Colon (tissue), 2 donors: Measurements from ENCODE around the gene DCAF6.

Experiments
- FAIRE-seq: peaks from 2 replicates; lab custom pipeline; 2012; peaks lifted over from hg19 to GRCh38; lab: Jason Lieb, UNC
- donor health status: control.
- donor health status: control.

The DCAF6 gene

DNA sequence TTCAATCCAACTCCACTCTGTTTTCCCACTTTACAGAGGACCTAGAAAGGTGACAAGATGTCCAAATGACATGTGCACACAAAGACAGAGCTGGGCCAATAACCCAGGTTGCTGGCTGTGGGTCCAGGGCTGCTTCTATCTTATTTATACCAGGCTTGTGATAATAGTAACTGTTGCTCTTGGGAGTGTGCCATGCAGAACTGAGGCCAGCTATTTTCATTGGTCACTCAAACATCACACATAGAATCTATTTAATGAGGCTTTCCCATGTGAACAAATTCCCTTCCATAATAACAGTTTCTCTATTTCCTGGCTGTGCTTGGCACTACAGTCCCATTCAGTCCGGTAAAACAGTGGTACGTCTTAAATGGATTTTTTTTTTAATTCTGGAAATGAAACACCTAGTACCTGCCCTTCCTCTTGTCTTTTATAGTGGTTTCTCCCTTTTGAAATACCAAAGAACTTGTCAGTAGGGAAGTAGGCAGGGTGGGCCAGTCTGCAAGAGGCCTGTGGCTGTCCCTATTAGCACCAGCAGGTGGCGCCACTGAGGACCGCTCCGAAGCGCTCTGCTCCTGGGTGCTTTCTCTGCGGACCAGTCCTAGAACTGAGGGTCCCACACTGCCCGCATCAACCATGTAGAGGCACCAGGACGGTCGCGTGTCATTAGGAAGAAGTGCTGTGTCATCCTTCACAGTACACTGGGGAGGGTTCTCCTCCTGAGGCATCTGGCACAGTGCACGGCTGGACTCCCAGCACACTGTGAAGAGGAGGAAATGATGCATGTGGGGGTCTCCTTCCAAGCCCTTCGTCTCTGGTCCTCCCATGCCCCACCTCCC is 148.1 kb downstream of the DCAF6 start:
- FAIRE-seq: no peak

DNA sequence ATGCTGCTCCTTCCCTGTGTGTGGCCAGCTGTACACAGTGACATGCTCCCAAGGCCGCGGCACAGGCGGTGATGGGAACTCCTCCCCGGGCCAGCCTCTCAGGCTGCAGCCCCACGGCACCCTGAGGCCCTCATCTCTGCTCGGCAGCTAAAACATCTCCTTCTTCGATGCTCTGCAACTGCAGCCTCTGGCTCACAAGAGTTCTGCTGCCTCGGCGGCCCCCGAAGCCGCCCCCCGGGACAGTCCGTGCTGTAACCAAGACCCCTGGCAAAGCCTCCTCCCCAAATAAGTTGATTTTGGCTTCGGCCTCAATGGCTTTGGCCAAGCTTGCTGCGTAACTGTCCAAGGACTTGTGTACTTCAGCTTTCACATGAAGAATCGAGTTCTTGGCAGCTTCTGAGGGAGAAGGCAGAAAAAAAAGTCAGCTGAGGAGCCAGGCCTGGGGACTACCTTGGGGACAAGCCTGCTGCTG is 149.0 kb downstream of the DCAF6 start:
- FAIRE-seq: no peak

DNA sequence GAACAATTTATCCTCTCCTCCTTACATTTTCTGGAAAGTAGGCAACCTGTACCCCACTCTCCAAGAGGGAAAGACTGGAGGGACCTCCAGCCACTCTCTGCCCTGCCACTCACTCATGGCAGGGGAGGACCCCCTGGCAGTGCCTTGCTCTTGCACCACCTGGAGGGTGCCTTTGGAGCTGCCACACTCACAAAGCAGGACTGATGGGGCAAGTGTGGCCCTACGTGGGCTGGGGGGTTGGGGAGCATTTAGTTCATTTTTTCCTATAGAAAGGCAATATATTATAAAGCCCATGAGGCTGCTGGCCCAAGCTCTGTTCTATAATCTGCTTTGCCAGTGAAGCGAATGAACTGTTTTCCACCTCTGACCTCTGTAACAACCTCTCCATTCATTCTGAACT is 150.0 kb downstream of the DCAF6 start:
- no peak for FAIRE-seq

DNA sequence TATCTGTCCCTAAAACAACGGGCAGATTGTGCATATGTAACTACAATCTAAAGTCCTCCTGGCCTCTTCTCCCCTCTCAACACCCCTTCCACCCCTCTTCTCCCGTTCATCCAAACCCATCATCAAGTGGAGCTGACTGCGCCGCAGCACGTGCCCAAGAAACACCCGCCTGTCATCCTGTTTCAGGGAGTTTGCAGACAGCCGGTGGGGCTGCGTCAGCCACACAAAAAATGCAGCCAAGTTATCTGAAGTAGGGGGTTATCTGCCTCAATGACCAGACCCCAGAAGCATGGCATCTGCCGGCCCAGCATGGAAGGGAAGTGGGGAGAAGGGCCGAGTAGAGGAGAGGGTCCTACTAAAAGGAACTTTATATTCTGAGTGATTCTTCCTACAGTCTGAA is 151.2 kb downstream of the DCAF6 start:
- no peak for FAIRE-seq

DNA sequence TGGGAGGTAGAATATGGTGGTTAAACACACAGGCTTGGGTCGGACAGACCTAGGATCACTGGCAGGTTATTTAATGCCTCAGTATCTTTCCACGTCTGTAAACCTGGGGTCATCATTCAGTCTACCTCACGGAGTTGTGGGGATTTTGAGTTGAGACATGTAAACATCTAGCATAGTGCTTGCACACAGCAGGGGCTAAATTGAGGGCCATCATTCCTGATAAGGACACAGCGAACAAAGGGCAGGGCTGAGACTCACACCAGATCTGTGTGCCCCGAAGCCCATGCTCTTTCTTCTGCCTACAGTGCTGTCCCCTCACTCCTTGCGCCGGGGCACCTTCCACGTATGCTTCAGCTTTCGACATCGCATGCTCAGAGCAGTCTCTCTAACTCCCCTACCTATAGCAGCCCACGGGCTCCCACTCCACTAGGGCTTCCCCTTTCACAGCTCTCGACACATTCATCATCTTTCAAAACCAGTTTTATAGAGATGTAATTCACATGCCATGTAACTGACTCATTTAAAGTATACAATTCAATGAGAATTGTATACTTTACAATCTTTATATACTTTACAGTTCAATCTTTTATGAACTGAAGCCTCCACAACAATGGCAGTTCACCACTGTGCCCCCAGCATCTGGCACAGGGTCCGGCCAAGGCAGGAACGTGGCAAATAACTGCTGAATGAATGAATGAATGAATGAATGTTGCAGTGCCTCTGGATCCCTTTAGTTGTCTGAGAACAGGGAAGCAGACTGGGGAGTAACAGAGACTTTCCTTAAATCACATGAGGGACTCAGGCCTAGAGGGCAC is 152.2 kb downstream of the DCAF6 start:
- FAIRE-seq: no peak

DNA sequence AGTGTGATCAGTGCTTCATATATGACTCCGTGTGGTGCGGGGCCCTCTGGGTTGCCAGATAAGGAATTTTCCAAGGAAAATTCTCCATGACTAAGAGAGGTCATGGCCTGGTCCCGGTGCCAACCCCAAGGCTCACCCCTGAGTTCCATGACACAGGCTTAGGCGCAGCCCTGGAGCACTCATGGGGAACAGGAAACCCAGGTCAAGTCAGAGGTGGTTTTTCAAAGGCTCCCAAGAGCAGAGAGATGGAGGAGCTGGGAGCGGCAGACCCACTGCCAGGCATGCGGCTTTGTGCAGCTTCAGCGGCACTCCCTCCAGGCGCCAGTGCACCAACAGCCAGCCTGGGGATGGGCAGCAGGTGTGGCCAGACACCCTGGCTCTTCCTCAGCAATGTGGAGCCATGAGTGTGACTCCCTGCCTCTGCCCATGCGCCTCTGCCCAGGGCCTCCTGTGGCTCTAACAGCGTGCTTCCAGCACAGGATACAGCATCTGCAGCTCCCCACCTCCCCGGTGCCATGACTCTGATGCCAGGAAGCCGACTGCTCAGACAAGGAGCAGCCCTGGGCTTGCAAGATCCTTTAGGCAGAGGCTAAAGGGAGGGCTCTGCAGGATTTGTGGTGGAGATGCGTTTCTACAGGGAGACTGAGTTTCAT is 153.0 kb downstream of the DCAF6 start:
- FAIRE-seq: no peak

DNA sequence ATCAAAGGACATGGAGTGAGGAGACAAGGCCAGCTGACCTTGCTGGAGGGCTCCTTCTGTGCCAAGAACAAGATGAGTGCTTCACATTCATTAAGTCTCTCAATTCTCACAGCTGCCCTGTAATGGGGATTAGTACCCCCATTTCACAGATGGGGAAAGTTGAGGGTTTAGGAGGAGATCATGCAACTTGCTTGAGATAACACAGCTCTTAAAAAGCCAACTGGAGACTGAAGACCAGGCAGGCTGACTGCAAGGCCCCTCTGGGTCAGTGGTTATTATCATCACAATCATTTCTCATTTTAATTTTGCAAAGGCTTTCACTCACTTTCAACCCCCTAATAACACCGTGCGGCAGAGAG is 153.5 kb downstream of the DCAF6 start:
- no peak for FAIRE-seq

DNA sequence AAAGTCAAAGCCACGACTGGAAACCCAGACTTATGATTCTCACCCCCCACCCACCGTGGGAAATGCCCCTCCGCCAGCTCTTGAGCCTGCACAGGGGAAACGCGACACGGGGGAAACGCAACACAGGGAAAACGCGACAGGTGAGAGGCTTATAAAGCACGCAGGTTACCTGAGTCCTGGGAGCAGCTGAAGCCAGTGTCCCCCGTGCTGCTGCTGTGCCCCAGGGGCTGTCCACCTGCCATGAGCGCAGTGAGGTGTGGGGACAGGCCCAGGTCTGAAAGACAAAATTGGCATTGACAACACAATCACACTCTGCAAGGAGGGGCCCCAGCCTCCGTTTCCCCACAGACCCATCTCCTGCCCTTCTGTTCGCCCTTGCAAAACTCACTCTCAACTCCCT is 153.9 kb downstream of the DCAF6 start:
- FAIRE-seq: no peak

DNA sequence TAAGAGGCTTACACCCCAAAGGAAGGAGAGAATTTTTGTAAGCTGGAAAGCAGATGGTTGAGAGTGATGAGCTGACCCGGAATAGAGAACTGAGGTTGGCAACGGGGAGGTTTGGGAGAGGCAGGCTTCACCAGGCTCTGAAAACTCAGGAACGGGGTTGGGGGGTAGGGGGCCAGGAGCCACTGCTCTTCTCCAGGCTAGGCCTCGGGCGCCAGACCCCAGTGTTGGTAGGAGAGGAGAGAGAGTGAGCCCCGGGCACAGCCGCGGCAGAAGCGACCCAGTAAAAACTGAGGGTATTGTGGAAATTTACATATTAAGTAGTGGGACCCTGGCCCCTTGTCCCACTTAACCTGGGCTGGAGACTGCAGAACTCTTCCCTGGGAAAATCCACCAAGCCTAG is 154.6 kb downstream of the DCAF6 start:
- FAIRE-seq: no peak

DNA sequence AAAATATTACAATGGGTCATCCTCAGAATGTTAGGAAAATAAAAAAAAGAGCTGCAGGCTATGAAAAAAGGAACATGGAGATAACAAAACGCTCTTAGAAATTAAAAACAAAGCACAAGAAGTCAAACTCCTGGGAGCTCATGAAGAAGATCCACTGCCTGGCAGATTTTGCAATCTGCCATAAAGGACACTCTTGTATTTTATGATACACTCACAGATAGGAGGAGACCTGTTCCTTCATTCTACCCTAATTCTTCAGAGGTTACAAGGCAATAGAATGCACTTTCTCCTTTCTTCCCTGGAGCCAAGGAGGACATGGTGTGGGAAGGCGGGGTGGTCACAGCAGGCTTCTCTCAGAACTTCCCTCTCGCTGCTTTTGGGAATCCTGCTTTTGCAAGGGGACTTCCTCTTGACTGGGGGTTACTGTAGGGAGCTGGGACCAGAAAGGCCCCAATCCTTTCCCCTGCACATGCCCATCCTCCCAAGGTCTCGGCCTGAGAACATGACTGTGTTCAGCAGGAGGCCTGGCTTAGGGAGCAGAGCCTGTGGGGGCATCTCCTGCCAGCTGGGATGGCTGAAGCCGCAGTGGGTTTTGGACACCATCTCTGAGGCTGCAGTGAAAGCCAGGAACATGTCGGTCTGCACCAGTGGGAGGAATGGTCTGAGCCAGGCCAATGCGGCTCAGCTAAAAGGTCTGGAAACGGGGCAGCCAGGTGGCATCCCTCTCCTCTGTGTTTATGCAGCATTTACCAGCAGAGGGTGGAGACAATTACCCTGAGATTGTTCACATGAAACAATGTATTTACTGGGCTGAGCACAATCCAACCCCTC is 155.5 kb downstream of the DCAF6 start:
- no peak for FAIRE-seq

DNA sequence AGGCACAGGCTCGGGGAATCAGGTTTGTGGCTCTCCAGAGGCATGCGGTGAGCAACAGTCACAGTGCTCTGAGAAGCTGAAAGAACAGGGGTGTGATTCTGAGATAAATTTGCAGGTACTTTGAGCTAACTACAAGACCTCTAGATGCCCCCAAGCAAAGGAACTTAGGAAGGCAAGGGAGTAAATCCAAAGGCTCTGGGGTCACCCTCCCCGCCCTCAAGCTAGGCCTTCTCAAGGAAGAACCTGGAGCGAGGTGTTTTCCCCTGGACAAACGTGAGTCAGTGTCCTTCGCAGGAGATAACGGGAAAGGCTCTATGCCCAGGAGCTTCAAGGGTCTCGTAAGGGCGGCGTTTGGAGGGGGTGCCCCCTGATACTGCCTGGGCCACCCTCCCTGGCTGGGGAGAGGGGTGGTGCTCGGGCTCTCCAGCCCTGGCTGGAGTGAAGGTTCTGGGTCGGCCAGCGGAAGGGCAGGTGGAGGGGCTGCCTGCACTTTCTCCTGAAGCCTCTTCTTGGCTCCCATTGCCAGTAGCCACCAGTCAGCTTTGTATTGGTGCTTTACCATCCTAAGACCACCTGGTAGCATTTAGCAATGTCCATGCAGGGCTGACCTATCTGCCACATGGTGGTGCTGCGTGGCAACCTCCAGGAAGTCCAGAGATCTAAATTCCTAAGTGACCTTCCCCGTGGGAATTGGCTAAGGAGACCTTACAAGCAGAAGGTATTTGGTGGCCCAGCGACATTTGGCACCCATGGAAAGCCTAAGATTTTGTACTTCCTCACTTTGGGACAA is 156.3 kb downstream of the DCAF6 start:
- FAIRE-seq: no peak

DNA sequence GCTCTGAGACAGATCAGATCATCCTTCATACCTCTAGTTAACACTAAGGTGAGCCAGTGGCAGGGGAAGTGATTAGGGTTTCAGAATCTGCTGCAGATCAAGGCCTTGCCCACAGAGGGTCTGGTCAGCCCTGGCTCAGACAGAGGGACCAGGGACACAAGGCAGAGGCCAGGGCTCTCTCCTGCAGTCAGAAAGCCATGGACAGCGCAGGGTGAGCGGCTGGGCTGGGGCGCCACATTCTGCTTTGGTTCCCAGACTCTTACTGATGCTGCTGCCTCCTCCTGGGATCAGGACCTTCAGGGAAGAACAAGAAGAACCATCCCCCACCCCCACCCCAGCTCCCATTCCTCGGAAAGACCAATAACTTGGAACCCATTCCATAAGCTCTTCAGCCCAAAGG is 157.1 kb downstream of the DCAF6 start:
- no peak for FAIRE-seq

DNA sequence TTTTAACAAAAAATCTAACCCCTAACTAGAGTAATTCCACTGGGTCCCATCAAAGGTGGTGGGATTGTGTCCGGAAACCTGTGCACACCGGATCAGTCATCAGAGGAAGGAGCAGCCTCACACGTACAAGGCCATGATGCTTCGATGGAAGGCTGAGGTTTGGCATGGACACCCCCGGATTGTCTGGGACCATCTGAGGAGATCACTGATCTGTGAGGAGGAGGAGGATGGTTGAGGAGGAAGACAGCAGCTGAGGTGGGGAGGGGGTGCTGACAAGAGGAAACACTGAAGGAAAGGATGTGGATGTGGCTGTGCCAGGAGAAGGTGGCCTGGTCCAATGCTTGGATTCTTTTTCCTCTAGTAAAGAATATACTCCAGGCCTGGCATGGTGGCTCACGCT is 159.0 kb downstream of the DCAF6 start:
- no peak for FAIRE-seq

DNA sequence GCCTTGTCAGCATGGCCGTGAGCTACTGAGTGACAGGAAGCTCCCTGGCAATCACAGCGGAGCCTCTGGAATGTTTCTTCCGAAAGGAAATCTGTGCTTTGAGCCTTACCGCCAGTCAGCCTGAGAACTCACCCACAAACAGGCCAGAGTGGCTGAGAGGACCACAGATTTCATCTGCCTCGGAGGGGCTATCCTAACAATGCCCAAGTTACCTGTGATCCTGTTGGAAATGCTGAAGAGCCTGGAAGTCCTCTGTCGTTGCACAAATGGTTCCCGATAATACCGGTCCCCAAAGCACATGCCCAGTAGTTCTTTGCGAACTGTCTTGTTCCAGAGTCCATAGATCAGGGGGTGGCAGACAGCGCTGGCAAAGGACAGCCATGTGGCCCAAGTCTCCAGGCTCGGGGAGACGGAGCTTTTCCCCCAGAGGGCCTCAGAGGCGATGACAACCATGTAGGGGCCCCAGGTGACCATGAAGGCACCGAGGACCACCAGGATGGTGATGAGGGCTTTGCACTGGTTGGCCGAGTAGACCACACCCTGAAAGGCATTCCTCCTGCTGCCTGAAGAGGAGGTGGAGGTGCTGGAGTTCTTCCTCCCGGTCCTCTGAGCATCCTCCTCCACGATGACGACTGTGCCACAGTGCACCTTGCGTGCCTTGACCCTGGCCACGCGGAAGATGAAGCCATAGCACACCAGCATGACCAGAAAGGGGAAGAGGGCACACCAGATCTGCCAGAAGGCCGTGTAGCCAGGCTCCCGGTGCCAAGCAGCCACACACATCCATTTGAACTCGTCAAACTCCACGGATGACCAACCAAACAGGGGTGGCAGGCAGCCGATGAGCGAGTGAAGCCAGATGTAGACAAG is 160.0 kb downstream of the DCAF6 start:
- FAIRE-seq: no peak

DNA sequence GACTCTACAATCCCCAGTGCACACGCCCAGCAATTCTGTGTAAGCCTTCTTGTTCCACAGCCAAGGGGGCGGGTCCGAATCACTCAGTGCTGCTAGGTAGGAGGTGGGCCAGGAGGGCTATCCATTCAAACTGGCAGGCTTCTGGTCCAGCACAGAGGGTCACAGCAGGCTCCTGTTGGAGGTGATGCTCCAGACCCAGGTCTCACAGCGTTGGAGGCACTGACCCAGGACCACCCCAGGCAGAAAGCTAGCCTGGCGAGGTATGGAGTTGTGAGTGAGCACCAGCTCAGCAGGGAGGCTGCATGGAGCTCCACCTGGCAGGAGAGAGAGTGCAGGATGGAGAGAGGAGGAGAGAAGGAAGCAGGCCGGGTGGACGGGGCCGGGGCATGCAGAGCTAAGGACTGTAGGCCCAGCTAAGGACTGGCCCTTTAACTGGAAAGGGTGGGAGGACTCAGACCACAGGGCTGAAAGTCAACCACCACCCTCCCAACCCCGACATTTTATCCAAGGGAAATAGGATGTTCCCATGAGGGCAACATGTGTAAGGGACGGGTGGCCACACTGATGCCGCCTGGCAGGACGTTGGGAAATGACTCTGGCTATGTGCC is 161.5 kb downstream of the DCAF6 start:
- FAIRE-seq: no peak

DNA sequence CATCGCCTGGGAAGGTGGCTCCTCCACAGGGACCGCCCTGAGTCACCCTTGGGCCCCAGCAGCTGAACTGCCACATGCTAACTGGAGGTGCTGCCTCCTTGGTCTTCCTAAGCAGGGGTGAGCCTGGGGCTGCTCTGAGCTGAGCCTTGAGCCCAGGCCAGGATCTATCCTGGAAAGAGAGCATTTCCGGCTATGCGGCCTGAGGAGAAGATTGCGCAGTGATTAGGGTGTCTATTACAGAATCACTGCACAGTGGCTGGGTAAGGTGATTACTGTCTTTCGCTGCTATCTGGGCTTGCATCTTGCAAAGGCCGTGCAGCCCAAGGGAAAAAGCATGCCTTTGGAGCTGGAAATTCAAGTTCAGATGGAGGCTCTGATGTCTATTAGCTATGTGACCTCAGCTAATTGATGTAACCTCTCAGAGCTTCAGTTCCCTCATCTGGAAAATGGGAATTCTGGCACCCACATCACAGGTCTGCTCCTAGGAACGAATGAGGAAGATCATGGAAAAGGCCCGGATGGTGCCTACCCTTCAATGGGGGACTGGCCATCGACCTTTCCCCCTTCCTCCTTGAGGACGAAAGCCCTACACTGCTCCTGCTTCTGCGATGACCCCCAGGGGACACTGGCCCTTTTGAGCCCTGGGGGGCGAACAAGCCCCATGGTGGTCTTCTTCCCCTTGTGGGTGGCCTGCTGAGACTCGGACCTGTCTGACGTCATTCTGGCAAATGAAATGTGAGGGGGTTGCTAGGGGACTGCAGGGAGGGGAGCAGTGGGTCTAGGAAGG is 162.2 kb downstream of the DCAF6 start:
- no peak for FAIRE-seq

DNA sequence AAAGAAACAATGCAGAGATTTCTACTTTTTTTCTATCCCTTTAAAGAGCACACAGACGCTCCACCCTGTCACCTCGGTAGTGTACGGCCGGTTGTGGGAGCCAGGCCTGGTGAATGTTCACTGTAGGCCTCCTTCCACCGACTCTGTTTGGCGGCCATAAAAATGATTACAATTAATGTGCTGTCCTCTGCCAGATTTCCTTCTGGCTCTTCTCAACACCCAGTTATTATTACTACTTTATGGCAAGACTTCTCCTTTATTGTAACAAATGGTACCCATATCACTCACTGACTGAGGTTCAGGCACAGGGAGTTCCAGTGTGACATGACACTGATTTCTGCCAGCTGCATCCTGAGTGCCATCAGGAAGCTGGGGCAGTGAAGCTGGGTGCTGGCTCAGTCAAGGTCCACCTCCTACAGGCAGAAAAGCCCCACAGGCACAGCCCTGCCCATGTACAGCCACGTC is 162.9 kb downstream of the DCAF6 start:
- no peak for FAIRE-seq

DNA sequence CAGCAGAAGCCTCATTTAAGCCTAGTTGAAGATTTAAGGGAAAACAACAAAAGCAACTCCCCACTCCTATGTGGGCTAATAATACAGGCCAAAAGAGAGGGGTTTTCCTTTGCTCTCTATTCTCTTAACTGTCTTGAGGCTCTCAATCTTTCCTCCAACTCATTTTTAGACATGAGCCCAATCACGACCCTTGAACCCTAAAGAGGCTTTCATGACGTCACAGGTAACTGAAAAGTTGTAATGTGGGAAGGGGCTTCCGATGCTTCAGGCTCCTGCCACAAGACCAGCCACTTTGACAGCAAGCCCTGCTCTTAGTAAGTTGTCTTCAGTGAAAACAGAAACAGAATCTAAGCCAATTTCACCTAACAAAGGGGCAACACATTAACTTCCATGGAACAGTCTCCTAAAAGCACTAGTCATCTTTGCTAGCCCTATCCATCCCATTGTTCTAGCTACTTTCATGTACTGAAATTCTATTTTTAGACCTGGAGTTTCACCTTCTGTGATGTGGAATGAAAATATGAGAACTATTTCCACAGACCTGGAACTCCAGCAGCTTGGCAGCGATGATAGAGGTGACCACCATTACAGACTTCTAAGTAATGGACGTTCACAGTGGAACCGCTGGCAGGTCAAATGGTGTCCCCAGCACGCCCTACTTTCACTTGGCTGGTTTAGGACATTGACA is 164.0 kb downstream of the DCAF6 start:
- FAIRE-seq: no peak
